Measurements from ENCODE around the gene KLK10.

Gene KLK10

DNA sequence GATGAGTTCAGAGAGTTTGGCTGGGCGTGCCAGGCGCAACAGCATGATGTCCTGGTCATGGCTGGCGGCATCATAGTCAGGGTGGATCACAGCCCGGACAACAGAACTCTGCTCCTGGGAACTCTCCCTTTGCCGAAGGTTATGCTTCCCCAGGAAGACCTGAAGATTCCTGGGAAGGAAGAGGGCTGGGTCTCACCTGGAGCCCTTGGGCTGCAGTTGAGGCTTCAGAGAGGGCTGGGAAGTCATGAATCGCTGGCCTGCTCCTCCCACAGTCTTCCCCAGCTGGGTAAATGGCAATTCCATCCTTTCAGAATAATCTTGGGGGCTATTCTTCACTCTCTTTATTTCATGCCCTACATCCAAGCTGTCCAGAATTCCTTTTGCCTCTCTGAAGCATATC lies 56.1 kb downstream of the KLK10 start:
- DNase-seq: no peak
